ENCODE data around the gene RAPGEF6.

The RAPGEF6 gene

GRCh38 chr5:131640043-131640856 lies 5.2 kb upstream of the RAPGEF6 start:
- Histone ChIP-seq H3K4me3 (replicated peaks; ENCODE audit: insufficient read depth, low read length) (no peak overlapping the region), H3K27me3 (ENCODE audit: insufficient read depth, poor library complexity, severe bottlenecking) (no peaks in the 10 kb centered on the region), H3K27ac (replicated peaks) (peak overlapping the region; percentile 45)
- no peak for TF ChIP-seq POLR2AphosphoS5 (IDR thresholded peaks at IDR 0.05; ENCODE audit: low read depth)
- no peak for TF ChIP-seq GABPA (IDR thresholded peaks at IDR 0.05; ENCODE audit: low read depth)
- no peak for TF ChIP-seq REST (IDR thresholded peaks at IDR 0.05; ENCODE audit: insufficient replicate concordance, low read depth)
- DNase-seq (ENCODE audit: low read depth in 1 of 2, low spot score in 1 of 2), result peak in 1 of 2 experiments; percentile 14

GRCh38 chr5:131639148-131639547 lies 4.1 kb upstream of the RAPGEF6 start:
- no peak overlapping the region for H3K27ac ChIP-seq (replicated peaks)
- no peak overlapping the region for H3K4me3 ChIP-seq (replicated peaks; ENCODE audit: insufficient read depth, low read length)
- TF ChIP-seq SPI1 (IDR thresholded peaks at IDR 0.05; ENCODE audit: borderline replicate concordance, low read depth) (no peak), CTCF (IDR thresholded peaks at IDR 0.05; ENCODE audit: insufficient read depth, low read length) (no peak), REST (IDR thresholded peaks at IDR 0.05; ENCODE audit: insufficient replicate concordance, low read depth) (no peak), POLR2AphosphoS5 (IDR thresholded peaks at IDR 0.05; ENCODE audit: low read depth) (no peak), GABPA (IDR thresholded peaks at IDR 0.05; ENCODE audit: low read depth) (no peak)
- DNase-seq (ENCODE audit: low read depth in 1 of 2, low spot score in 1 of 2), result no peak
- H3K27me3 ChIP-seq (ENCODE audit: insufficient read depth, poor library complexity, severe bottlenecking), result no peaks in the 10 kb centered on the region

GRCh38 chr5:131637694-131638093 lies 2.7 kb upstream of the RAPGEF6 start:
- TF ChIP-seq SPI1 (IDR thresholded peaks at IDR 0.05; ENCODE audit: borderline replicate concordance, low read depth) (no peak), GABPA (IDR thresholded peaks at IDR 0.05; ENCODE audit: low read depth) (no peak), REST (IDR thresholded peaks at IDR 0.05; ENCODE audit: insufficient replicate concordance, low read depth) (no peak)
- DNase-seq (ENCODE audit: low read depth in 1 of 2, low spot score in 1 of 2), result no peak
- H3K4me3 ChIP-seq (replicated peaks; ENCODE audit: insufficient read depth, low read length), result no peak overlapping the region
- H3K27ac ChIP-seq (replicated peaks), result no peak overlapping the region
- H3K27me3 ChIP-seq (ENCODE audit: insufficient read depth, poor library complexity, severe bottlenecking), result no peaks in the 10 kb centered on the region
